ENCODE data around the gene ALKAL2. TPM values are rescaled to one million over a fixed set of nuclear protein-coding genes. Genes with fewer than 3 reads are reported as not detected.

Gene ALKAL2
- polyA plus RNA-seq, 3 donors from 2014 or later: 4.1 to 7.5 (median 6.6) TPM

GRCh38 chr2:275466-275865, 12.4 kb downstream of the ALKAL2 start:
- H3K4me3 Mint-ChIP-seq: no peak overlapping the region
- H3K36me3 Mint-ChIP-seq: peaks cover 10 to 43% (median 35%) of the 10 kb centered on the region in 3 donors
- H3K9me3 Mint-ChIP-seq: no peaks in the 10 kb centered on the region
- no peak overlapping the region for H3K27ac Mint-ChIP-seq
- no peak for DNase-seq
- H3K27me3 Mint-ChIP-seq (ENCODE audit: low read depth in 3 of 3): peaks cover 0 to 2% (median 0%) of the 10 kb centered on the region in 3 donors
- H3K4me1 Mint-ChIP-seq: peaks cover 17 to 38% of the 10 kb centered on the region in 2 donors

- peak overlapping the region in 2 of 6 donors; percentile 10 to 60 for H3K27ac Mint-ChIP-seq
- no peak overlapping the region for H3K4me3 Mint-ChIP-seq
- DNase-seq: no peak
- peaks cover 23 to 47% of the 10 kb centered on the region in 2 donors for H3K4me1 Mint-ChIP-seq
- no peaks in the 10 kb centered on the region for H3K9me3 Mint-ChIP-seq
- H3K36me3 Mint-ChIP-seq: peaks cover 10 to 37% (median 37%) of the 10 kb centered on the region in 3 donors
- H3K27me3 Mint-ChIP-seq (ENCODE audit: low read depth in 3 of 3): peaks cover 0 to 2% (median 0%) of the 10 kb centered on the region in 3 donors
Observed at GRCh38 chr2:274503-274902, 13.4 kb downstream of the ALKAL2 start.

- no peak overlapping the region for H3K4me3 Mint-ChIP-seq
- no peak overlapping the region for H3K27ac Mint-ChIP-seq
- H3K36me3 Mint-ChIP-seq: peaks cover 6 to 31% (median 30%) of the 10 kb centered on the region in 3 donors
- peaks cover 28 to 59% of the 10 kb centered on the region in 2 donors for H3K4me1 Mint-ChIP-seq
- DNase-seq: no peak
- H3K27me3 Mint-ChIP-seq (ENCODE audit: low read depth in 3 of 3): peaks cover 0 to 2% (median 0%) of the 10 kb centered on the region in 3 donors
- H3K9me3 Mint-ChIP-seq: no peaks in the 10 kb centered on the region
Observed at GRCh38 chr2:273333-273732, 14.6 kb downstream of the ALKAL2 start.

- Mint-ChIP-seq H3K4me1 (peaks cover 39 to 73% of the 10 kb centered on the region in 2 donors), H3K4me3 (no peak overlapping the region), H3K27me3 (ENCODE audit: low read depth in 3 of 3) (peaks cover 0 to 2% (median 0%) of the 10 kb centered on the region in 3 donors), H3K27ac (no peak overlapping the region), H3K9me3 (no peaks in the 10 kb centered on the region), H3K36me3 (peaks cover under 1 to 19% (median 18%) of the 10 kb centered on the region in 3 donors)
- DNase-seq: no peak
Observed at GRCh38 chr2:271917-272316, 16.0 kb downstream of the ALKAL2 start.

GRCh38 chr2:270861-271260, 17.0 kb downstream of the ALKAL2 start:
- DNase-seq: no peak
- peaks cover 0 to 2% (median 0%) of the 10 kb centered on the region in 3 donors for H3K27me3 Mint-ChIP-seq (ENCODE audit: low read depth in 3 of 3)
- peak overlapping the region in 1 of 6 donors; percentile 43 for H3K27ac Mint-ChIP-seq
- no peak overlapping the region for H3K4me3 Mint-ChIP-seq
- peaks cover 48 to 79% of the 10 kb centered on the region in 2 donors for H3K4me1 Mint-ChIP-seq
- H3K9me3 Mint-ChIP-seq: no peaks in the 10 kb centered on the region
- peaks cover 0 to 15% (median 12%) of the 10 kb centered on the region in 3 donors for H3K36me3 Mint-ChIP-seq

GRCh38 chr2:269356-270030, 18.4 kb downstream of the ALKAL2 start:
- Mint-ChIP-seq H3K9me3 (no peaks in the 10 kb centered on the region), H3K27ac (peak overlapping the region in 2 of 6 donors; percentile 29 to 50), H3K27me3 (ENCODE audit: low read depth in 3 of 3) (peaks cover 4 to 8% (median 6%) of the 10 kb centered on the region in 3 donors), H3K4me1 (peaks cover 56 to 85% of the 10 kb centered on the region in 2 donors), H3K36me3 (peaks cover 0 to 10% (median 7%) of the 10 kb centered on the region in 3 donors), H3K4me3 (no peak overlapping the region)
- DNase-seq: no peak

GRCh38 chr2:268323-268722, 19.6 kb downstream of the ALKAL2 start:
- Mint-ChIP-seq H3K4me3 (no peak overlapping the region), H3K4me1 (peaks cover 58 to 87% of the 10 kb centered on the region in 2 donors), H3K36me3 (peaks cover 0 to 7% (median 6%) of the 10 kb centered on the region in 3 donors), H3K9me3 (no peaks in the 10 kb centered on the region), H3K27me3 (ENCODE audit: low read depth in 3 of 3) (peaks cover 4 to 12% (median 8%) of the 10 kb centered on the region in 3 donors), H3K27ac (no peak overlapping the region)
- no peak for DNase-seq

- Mint-ChIP-seq H3K4me1 (peaks cover 53 to 69% of the 10 kb centered on the region in 2 donors), H3K27ac (peak within 1 kb of the TSS; percentile 89 to 97 (median 95)), H3K9me3 (no peaks in the 10 kb centered on the region), H3K27me3 (ENCODE audit: low read depth in 3 of 3) (peaks cover 4 to 12% (median 6%) of the 10 kb centered on the region in 3 donors), H3K36me3 (peaks cover 0 to 2% (median 0%) of the 10 kb centered on the region in 3 donors), H3K4me3 (peak within 1 kb of the TSS; percentile 93 to 96 (median 94))
- DNase-seq: peak; percentile 95 to 96 (median 96)
Observed at GRCh38 chr2:264493-265468, 23.1 kb downstream of the ALKAL2 start, which contains the start of gene ACP1. TSS of gene ACP1 (plus strand) at chr2:264947. CDS start at chr2:264965, 18 bp downstream.

GRCh38 chr2:263774-264492, 24.0 kb downstream of the ALKAL2 start, which contains the start of gene SH3YL1:
TSS of gene SH3YL1 (minus strand) at chr2:264032. CDS start at chr2:263984, 48 bp downstream.
- peak within 1 kb of the TSS; percentile 93 to 96 (median 94) for H3K4me3 Mint-ChIP-seq

GRCh38 chr2:263022-263738, 24.7 kb downstream of the ALKAL2 start:
- H3K9me3 Mint-ChIP-seq: peaks cover 0 to 7% (median 0%) of the 10 kb centered on the region in 6 donors
- peak overlapping the region in 5 of 6 donors; percentile 68 to 88 (median 85) for H3K27ac Mint-ChIP-seq
- peaks cover 44 to 53% of the 10 kb centered on the region in 2 donors for H3K4me1 Mint-ChIP-seq
- peaks cover 0 to 13% (median 6%) of the 10 kb centered on the region in 3 donors for H3K36me3 Mint-ChIP-seq
- no peak for DNase-seq
- peak overlapping the region; percentile 74 to 81 (median 80) for H3K4me3 Mint-ChIP-seq
- peaks cover 4 to 12% (median 6%) of the 10 kb centered on the region in 3 donors for H3K27me3 Mint-ChIP-seq (ENCODE audit: low read depth in 3 of 3)

More at GRCh38 chr2:263774-264492, 24.0 kb downstream of the ALKAL2 start, which contains the start of gene SH3YL1:
- H3K27ac Mint-ChIP-seq: peak within 1 kb of the TSS; percentile 89 to 97 (median 95)
- H3K4me1 Mint-ChIP-seq: peaks cover 48 to 60% of the 10 kb centered on the region in 2 donors
- peaks cover 4 to 12% (median 6%) of the 10 kb centered on the region in 3 donors for H3K27me3 Mint-ChIP-seq (ENCODE audit: low read depth in 3 of 3)
- peak; percentile 55 to 65 (median 61) for DNase-seq
- peaks cover 0 to 6% (median 0%) of the 10 kb centered on the region in 3 donors for H3K36me3 Mint-ChIP-seq
- peaks cover 0 to 2% (median 0%) of the 10 kb centered on the region in 6 donors for H3K9me3 Mint-ChIP-seq

GRCh38 chr2:262117-262516, 25.8 kb downstream of the ALKAL2 start:
- Mint-ChIP-seq H3K27ac (peak overlapping the region in 3 of 6 donors; percentile 4 to 65 (median 25)), H3K4me1 (peaks cover 35 to 42% of the 10 kb centered on the region in 2 donors), H3K9me3 (peaks cover 0 to 7% (median 0%) of the 10 kb centered on the region in 6 donors), H3K36me3 (peaks cover 0 to 19% (median 10%) of the 10 kb centered on the region in 3 donors), H3K27me3 (ENCODE audit: low read depth in 3 of 3) (peaks cover 4 to 12% (median 6%) of the 10 kb centered on the region in 3 donors), H3K4me3 (peak overlapping the region in 4 of 5 donors; percentile 46 to 81 (median 71))
- no peak for DNase-seq
